ENCODE results near the gene NFATC1.

NFATC1 gene

GRCh38 chr18:79525556-79526467 lies 130.1 kb downstream of the NFATC1 start:
- DNase-seq = no peak

DNA sequence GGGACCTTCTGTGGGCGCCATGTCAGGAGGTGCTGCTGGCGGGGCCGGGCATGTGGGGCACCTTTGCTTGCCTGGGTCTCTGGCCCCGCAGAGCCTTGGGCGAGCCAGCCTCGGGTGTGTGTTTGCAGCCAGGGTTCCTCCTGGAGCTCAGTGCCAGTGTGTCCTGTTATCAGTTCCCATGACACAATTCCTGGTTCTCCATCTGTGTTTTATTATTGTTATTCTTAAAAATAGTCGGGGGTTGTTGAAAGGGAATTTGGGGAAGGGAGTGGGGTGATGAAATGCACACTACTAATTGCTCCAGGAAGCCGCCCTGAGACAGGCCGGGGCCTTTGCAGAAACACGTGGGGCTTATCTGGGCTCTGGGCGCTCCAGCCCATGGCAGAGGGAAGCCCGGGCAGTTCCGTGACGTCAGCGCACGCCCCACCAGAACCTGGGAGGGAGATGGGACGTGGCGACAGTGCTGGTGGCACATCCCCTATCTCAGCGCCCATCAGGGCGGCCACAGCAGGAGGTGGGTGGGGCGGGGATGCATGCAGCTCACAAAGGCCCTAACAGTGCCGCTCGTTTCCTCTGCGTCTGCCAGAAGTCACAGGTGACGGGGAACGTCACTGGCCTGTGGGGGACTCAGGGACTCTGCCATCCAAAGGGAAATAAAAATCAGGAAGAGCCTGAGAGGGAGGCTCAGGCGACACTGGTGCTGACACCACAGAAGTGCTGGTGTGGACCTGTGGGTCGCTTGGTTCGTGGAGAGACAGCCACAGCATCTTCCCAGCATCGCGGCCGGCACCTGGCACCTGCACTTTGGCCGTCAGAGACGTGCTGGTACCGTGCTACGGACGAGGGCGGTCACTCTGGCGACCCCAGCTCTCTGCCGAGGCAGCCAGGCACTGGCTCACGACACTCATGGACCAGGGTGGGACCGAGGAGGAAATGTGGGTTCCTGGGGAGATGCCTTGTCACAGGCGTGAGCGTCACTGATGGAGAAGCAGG lies 131.0 kb downstream of the NFATC1 start:
- DNase-seq = no peak

DNA sequence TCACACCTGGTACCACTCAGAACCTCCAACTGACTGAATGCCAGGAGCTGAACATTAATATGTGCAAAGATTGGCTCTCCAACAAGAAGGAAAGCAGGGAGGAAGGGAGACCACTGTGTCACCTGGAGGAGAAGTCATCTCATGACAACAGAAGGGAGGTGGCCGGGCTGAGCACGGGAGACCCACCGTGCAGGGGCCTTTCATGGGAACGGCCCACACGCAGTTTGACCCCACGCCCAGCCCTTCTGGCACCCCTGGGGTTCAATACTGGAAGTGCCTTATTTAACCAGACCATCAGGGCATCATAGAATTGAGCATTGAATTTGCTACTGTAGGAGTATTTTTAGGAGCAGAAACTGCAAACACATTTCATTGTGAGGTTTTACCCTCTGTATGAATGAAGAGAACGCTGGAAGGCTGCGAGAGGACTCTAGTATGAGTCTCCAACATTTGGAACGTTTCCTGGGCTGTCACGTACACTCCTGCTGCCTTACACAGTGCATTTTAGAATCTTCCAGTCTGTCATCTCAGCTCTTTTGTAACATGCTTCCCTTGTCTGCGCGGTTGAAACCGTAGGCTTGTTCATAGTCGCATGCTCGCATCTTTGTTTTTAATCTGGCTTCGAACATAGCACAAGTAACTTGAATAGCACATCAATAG lies 132.1 kb downstream of the NFATC1 start:
- DNase-seq = no peak

- no peak for DNase-seq
Measured at GRCh38 chr18:79528316-79528695, 132.6 kb downstream of the NFATC1 start.

DNA sequence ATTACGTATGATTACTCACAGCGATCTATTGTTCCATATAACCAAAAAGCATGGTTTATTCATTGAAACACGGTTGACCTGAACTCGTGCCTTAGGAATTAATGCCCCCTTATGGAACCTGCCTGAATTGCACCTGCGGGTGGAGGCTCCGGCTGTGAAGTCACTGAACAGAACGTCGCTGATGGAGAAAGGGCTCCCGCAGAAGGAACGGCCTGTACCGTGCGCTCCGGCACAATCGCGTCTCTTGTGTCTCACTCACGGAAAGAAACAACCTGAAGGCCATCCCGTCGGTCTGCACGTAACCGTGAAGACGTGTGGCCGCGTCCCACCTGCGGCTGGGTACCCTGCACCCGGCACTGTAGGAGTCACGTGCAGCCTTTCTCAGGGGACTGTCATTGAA lies 133.1 kb downstream of the NFATC1 start:
- DNase-seq = peak; percentile 49 to 66 (median 57)

DNA sequence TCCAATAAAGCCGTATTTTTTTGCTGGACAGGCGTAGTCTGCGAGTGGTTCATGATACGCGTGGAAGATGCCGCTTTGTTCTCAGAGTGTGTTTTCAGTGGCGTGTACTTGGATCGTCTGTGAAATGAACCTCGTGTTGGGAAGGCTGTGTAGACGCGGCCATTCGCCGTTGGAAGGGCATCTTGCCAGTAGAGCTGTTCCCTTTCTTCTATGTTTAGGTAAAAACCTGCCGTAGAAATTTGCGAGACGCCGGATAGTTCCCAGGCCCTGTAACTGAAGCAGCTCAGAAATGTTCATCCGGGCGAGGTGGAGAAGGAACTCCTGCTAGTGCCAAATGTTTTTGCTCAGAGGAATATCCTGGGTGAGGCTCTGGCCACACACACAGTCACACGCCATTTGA lies 133.6 kb downstream of the NFATC1 start:
- DNase-seq = no peak

GRCh38 chr18:79529991-79530390 lies 134.3 kb downstream of the NFATC1 start:
- no peak for DNase-seq

DNA sequence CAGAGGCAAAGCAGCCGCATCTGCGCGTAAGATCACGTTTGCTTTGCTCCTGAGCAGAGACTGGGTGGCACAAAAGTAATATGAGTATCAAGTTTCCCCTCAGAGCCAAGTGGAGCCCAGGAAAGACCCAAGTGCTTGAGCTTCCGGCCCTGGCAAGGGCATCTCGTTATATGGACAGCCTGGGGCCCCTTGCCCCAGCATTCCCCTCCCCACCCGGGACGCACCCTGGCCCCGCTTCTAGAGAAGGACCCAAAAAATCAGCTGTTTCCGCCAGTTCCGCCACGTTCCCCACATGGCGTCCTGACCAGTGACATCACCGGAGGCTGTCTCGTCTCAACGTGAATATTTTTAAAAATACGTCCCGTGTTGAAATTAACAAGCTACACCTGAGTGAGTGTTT lies 135.1 kb downstream of the NFATC1 start:
- DNase-seq = no peak

- DNase-seq = no peak
Measured at GRCh38 chr18:79531386-79531785, 135.7 kb downstream of the NFATC1 start.

GRCh38 chr18:79531926-79532312 lies 136.2 kb downstream of the NFATC1 start:
- no peak for DNase-seq

DNA sequence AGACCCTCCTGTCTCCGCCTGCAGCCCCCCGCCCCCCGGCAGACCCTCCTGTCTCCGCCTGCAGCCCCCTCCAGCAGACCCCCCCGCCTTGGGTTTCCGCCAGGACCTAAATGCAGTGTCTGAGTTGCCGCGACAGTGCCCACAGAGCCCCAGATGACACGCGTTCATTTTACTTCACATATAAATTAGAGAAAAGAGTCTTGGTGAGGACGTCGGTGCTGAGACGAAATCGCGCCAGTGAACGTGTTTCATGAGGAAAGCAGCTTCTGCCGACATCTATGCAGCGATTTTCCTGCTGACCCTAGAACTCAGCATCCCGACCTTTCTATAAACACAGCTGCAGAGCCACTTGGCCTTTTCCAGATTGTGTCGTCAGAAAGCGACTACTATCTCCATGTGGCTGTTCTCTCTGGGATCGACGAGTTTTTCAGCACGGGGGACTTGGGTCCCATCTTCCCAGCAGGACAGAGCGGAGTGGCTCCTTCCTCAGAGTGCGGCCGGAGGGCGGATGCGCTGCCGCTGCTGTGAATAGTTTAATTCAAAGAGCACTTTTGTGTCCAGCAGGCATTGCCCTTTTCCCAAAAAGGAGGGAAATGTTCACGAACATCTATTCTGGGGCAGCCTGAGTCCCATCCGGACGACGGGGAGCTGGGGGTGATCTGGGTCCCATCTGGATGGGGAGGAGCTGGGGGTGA lies 136.7 kb downstream of the NFATC1 start:
- no peak for DNase-seq

DNA sequence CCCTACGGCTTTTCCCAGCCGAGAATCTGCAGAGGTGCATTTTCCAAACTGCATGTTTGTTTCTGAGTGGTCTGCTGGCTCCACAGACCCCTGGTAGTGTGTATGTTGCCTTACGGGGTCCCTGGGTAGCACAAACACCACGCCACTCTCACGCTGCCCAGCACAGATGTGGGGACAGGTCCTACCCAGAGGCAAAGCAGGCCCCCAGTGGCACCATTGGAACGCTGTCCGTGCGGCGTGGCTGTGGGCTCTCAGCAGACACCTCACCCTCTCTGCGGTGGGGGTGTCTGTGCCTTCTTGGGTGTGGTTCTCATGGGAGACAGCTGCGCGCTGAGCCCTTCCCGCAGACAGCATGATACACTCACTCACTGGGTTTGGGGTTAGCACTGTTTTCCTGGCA lies 137.4 kb downstream of the NFATC1 start:
- no peak for DNase-seq

DNA sequence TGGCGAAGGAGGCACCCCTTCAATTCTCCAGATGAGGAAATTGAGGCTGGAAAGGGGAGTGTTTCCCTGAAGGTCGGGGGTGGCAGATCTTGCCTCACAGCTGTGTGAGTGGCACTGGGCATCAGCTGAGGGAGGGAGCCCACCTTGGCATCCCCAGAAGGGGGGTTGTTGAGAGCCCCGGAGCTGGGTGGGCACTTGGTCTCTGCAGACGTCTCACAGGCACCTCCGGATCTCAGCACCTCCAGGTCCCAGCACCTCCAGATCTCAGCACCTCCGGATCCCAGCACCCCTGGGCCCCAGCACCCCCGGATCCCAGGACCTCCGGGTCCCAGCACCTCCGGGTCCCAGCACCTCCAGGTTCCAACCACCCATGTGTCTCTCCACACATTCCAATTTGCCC lies 137.9 kb downstream of the NFATC1 start:
- DNase-seq = no peak

GRCh38 chr18:79534356-79534755 lies 138.6 kb downstream of the NFATC1 start:
- no peak for DNase-seq

DNA sequence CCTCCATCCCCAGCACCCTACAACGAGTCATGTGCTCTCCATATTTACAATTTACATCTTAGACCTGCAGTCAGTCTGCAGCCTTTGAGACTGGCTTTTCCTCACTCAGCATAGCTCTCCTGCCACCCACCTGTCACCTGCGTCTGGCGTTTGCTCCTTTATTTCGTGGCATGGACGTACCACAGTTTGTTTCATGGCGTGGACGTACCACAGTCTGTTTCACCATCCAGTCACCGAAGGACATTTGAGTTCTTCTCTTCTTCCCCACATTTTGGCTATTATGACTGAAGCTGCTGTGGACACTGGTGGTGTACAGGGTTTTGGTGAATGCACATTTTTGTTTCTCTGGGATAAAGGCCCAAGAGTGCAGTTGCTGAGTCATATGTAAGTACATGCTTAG lies 142.0 kb downstream of the NFATC1 start:
- DNase-seq = no peak

GRCh38 chr18:79538635-79539034 lies 142.9 kb downstream of the NFATC1 start:
- DNase-seq = no peak

GRCh38 chr18:79540161-79540903 lies 144.6 kb downstream of the NFATC1 start:
- no peak for DNase-seq

DNA sequence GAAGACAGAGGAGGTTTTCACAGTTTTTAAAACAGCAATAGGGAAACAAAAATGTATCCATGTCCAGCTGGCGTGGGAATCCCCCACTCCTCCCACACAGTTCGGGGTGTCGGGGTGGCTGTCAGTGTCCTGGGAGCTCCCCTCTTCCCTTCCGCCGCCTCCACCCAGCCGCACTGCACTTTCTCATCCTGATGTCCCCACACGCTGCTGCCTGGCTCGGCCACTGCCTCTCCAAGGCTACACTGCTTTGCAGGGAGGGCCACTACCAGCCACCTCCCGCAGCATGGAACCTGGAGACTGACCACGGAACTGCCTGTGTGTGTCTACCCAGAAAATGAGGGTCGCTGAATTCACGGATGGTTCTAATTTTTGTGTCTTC lies 145.2 kb downstream of the NFATC1 start:
- DNase-seq = no peak

GRCh38 chr18:79542213-79542612 lies 146.5 kb downstream of the NFATC1 start:
- DNase-seq = no peak

DNA sequence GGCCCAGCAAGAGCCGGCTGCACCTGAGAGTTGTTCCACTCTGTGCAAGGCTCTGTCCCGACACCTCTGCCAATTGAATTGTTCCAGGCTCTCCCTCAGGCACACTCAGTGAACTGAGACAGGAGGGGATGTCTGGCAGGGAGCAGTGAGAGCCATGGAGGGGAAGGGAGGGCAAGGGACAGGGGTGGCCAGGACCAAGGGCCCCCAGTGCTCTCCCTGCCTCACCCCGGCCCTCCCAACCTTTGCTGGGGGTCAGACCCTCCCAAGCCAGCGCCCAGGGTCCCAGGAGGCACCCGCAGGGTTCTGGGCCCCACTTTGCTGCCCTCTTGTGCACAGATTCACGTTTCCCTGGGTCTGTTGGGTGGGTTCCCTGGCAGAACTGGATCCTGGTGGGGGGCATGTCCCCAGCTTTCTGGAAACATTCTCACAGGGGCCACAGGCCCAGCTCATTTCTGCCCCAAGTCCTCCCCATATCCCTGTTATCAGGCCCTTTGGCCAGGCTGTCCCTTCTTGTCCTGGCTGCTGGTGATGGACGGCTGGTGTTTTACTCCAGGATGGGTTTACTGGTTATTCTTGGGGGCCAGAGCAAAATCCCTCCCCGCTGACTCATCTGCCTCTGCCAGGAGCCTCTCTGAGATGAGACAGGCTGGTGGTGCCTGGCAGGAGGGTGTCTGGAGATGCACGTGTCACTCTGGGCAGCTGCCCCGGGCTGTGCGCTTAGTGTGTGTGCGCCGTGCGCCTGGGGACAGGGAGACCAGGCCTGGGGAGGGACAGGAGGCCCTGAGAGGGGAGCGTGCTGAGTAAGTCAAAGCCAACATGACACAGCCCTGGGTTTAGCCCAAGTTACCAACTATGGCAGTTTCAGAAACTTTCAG lies 147.4 kb downstream of the NFATC1 start:
- no peak for DNase-seq

- no peak for DNase-seq
Measured at GRCh38 chr18:79543861-79544385, 148.2 kb downstream of the NFATC1 start.

All from activated CD4-positive, CD25-positive, alpha-beta regulatory T cell (primary cell).